ENCODE results near the gene ADAMTSL5.

Gene ADAMTSL5

DNA sequence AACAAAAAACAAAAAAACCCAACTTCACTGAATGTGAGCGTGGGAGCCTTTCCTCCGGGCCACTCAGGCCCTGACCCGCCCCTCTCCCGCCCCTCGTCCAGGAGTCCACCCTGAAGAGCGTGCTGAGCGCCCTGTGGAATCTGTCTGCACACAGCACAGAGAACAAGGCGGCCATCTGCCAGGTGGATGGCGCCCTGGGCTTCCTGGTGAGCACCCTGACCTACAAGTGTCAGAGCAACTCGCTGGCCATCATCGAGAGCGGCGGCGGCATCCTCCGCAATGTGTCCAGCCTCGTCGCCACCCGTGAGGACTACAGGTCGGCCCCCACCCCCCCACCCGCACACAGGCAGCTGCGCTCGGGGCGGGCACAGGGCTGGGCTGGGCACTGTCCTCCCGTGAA is 51.0 kb downstream of the ADAMTSL5 start:
- DNase-seq: no peak

DNA sequence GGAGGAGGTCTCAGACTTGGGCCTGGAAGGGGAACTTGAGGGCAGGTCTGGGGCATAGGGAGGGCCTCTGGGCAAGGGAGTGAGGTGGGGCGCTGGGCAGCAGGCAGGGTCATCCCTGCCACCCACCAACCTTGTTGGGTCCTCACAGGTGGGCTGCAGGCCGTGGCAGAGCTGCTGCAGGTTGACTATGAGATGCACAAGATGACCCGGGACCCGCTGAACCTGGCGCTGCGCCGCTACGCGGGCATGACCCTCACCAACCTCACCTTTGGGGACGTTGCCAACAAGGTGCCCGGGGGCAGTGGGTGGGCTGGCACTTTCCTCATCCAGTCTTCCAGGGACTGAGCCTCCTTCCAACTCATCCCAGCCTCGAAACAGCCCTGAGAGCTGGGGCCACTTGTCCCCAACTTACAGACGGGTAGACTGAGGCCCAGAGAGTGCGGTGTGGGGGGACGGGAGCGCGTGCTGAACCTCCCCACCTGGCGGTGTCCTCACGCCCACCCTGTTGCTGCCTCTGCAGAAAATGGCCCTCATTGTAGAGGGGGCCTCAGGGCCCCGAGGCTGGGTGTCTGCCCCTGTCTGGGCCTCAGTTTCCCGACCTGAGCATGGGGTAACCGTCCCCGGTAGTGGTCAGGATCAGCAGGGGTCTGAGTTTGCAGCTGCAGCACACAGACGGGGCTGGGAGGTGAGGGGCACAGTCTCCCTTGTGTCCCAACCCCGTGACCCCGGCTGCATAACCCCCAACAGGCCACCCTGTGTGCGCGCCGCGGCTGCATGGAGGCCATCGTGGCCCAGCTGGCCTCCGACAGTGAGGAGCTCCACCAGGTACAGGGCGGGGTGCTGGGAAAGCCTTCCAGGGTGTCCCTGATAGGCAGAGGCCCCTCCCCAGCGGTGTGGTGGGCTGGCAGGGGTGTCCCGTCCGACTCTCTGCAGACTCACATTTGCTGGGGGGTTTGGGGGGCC is 52.5 kb downstream of the ADAMTSL5 start:
- DNase-seq: no peak

DNA sequence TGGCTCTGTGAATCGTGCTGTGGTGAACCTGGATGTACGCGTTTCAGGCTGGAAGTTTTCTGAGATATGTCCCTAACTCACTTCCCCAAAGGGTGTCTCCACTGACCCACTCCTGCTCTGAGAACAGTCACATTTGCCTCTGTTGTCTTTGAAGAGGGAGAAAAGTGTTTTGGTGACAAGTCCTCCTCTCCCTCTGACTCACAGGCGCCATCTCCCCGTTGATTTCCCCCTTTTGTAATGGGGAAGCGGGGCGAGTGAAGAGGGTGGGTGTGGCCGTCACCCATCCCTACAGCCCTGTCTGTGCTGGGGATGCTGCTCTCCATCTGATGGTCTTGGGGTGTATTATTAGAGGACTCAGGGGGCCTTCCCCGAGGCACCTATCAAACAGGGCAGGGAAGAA is 53.3 kb downstream of the ADAMTSL5 start:
- no peak for DNase-seq

DNA sequence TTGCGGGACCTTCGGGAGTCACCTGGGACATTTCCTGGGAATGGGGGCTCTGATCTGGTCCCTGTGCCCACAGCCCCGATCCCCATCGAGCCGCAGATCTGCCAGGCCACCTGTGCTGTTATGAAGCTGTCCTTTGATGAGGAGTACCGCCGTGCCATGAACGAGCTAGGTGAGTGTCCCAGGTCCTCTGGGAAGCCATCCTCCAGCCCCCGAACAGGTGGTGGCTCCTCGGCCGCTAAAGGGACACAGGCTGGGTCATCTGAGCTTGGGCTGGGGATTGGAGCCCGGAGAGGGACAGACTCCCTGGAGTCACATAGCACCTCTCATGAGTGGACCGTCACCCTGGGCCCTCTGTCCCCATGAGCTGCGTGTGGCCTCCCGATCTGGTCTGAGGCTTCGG is 54.9 kb downstream of the ADAMTSL5 start:
- DNase-seq: no peak

DNA sequence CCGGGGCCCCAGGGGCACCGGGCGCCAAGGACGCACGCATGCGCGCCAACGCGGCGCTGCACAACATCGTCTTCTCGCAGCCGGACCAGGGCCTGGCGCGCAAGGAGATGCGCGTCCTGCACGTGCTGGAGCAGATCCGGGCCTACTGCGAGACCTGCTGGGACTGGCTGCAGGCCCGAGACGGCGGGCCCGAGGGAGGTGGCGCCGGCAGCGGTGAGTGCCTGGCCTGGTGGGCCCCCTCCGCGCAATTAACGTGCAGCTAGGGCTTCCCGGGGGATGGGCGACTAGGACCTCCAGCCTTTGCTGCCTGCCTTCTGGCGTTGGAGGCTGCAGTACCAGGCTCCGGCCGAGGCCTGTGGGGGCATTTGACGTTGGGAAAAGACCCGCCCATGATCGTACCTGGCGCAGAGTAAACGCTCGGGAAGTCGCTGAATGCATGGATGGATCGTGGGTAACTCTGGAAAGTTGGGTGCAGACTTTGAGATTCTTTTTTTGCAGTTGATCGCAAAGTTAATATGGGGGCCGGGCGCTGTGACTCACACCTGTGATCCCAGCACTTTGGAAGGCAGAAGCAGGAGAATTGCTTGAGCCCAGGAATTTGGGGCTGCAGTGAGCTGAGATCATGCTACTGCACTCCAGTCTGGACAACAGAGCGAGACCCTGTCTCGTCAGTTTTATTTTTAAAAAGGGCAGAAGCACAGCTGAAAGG is 55.6 kb downstream of the ADAMTSL5 start:
- no peak for DNase-seq

DNA sequence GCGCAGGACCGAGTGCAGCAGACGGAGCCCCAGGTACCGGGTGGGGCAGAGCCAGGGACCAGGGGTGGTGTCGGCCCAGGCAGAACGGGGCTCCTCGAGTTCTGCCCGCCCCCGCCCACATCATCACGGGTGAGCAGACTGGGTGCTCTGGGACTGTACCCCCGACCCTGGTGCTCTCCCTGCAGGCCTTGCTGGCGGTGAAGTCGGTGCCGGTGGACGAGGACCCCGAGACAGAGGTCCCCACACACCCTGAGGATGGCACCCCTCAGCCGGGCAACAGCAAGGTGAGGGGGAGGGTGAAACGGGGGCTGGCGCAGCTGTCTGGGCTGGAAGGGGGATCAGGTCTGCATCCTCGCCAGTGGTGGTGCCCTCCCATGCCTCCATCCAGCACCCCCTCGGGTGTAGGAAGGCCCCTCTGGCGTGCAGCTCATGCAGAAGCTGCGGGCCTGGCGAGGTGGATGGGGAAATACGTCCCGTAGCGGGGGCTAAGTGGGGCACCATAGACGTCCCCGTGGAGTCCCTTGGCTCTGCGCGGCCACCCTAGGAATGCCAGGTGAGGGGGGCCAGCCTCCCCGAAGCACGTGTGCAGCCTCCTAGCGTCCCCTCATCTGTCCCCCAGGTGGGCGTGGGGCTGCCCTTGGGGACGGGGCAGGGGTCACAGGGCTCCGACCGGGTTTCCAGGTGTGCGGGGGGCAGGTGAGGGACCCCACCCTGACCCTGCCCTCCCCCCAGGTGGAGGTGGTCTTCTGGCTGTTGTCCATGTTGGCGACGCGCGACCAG is 56.5 kb downstream of the ADAMTSL5 start:
- DNase-seq: no peak

DNA sequence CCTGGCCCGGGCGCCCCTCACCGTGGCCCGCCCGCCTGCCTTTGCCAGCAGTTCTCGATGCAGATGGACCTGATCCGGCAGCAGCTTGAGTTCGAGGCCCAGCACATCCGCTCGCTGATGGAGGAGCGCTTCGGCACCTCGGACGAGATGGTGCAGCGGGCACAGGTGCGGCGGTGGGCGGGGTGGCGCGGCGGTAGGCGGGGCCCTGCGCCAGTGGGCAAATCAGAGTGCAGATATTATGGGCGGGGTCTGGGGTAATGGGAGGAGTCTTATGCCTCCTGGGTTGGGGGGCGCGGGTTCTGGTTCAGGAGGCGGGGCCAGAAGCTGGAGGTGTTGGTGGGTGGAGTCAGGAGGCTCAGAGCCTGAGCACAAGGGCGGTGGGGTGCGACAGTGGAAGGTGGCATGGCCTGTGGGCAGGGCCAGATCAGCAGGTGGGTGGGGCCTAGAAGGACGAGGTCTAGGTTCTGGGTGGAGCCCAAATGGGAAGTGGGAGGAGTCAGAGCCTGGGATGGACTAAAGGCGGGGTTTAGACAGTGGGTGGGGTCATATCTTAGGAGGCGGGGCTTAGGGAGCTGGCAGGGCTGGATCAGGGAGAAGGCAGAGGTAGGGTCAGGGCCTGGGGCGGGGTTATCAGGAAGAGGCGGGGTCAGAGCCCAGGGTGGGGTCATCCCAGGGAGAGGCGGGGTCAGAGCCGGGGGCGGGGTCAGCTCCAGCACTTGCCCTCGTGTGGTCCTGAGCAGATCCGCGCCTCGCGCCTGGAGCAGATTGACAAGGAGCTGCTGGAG is 57.3 kb downstream of the ADAMTSL5 start:
- DNase-seq: peak; percentile 86
